Fibroblast of skin of scalp (primary cell): Measurements from ENCODE around the gene MLLT11.

ENCODE experiments used
- DNase-seq: peaks from one replicate; pipeline ENCODE4 v3.0.0-alpha.2; 2013

Gene MLLT11

GRCh38 chr1:151058692-151059091 is 1.5 kb upstream of the MLLT11 start:
- DNase-seq, result peak; percentile 24

GRCh38 chr1:151059109-151060006 is 839 bp upstream of the MLLT11 start, which contains the start of gene CDC42SE1:
Gene CDC42SE1 (minus strand): TSS chr1:151059622. CDS start chr1:151055730, 3,892 bp downstream.
- peak; percentile 84 for DNase-seq

GRCh38 chr1:151060657-151061421 is 642 bp downstream of the MLLT11 start:
- peak; percentile 31 for DNase-seq

- DNase-seq, result no peak
Measured at GRCh38 chr1:151061704-151062103, 1.5 kb downstream of the MLLT11 start.

- DNase-seq, result peak; percentile 86
Measured at GRCh38 chr1:151062741-151063371, 2.7 kb downstream of the MLLT11 start.

- DNase-seq, result no peak
Measured at GRCh38 chr1:151065089-151065645, 5.0 kb downstream of the MLLT11 start.

- no peak for DNase-seq
Measured at GRCh38 chr1:151067185-151067584, 7.0 kb downstream of the MLLT11 start.

- no peak for DNase-seq
Measured at GRCh38 chr1:151069103-151069486, 8.9 kb downstream of the MLLT11 start.

GRCh38 chr1:151070474-151071276 is 10.5 kb downstream of the MLLT11 start, which contains the start of gene GABPB2:
Gene GABPB2 (plus strand): TSS chr1:151070761. CDS start chr1:151088190, 17,429 bp downstream.
- peak; percentile 94 for DNase-seq

GRCh38 chr1:151072224-151072623 is 12.0 kb downstream of the MLLT11 start:
- DNase-seq, result no peak

- DNase-seq, result no peak
Measured at GRCh38 chr1:151085953-151086559, 25.9 kb downstream of the MLLT11 start.

- DNase-seq, result peak; percentile 2
Measured at GRCh38 chr1:151097426-151097825, 37.2 kb downstream of the MLLT11 start.

GRCh38 chr1:151098126-151098525 is 37.9 kb downstream of the MLLT11 start:
- no peak for DNase-seq

- no peak for DNase-seq
Measured at GRCh38 chr1:151104630-151105029, 44.4 kb downstream of the MLLT11 start.

GRCh38 chr1:151106894-151107293 is 46.7 kb downstream of the MLLT11 start:
- peak; percentile 20 for DNase-seq

- no peak for DNase-seq
Measured at GRCh38 chr1:151108331-151108730, 48.1 kb downstream of the MLLT11 start.

GRCh38 chr1:151113877-151114276 is 53.7 kb downstream of the MLLT11 start:
- DNase-seq, result no peak
